UCSD-AML1 (cell line): Measurements from ENCODE around the gene C2orf66.

ENCODE experiments used
- DNase-seq: peaks from one replicate; lab custom pipeline; 2025; ENCODE audit not compliant: unreplicated experiment; lab: John Stamatoyannopoulos, UW

C2orf66 gene

DNA sequence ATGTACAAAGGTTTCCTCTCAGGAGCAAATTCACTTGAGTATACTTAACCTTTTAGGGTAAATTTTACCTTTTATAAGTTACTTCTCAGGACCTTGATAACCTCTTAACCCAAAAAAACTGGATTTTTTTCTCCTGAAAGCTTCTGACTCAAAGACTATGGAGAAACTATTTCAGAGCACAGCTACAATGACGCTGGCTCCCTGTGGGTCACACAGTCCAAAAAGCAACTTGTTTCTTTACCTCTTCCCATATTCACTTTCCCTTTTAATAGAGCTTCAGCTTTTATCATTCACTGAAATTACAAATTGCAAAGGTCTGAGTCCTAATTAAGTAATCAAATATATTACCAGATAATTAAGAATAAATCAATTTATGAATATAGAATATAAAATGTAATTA is 42.1 kb downstream of the C2orf66 start:
- no peak for DNase-seq

DNA sequence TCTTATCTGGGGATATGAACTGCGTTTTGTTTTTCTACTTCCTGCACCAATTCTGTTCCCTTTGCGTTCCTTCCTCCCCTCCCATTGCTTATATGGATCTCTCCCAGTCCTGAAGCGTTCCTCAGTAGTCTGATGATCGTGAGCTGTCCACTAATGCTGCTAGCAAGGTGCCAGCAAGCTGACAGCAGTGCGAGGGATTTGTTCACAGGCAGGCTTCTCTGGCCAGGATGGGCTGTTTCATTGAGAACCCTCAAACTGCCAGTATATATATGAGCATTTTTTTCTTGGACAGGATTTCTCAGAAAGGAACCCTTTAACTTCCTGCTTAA is 49.8 kb downstream of the C2orf66 start:
- no peak for DNase-seq

DNA sequence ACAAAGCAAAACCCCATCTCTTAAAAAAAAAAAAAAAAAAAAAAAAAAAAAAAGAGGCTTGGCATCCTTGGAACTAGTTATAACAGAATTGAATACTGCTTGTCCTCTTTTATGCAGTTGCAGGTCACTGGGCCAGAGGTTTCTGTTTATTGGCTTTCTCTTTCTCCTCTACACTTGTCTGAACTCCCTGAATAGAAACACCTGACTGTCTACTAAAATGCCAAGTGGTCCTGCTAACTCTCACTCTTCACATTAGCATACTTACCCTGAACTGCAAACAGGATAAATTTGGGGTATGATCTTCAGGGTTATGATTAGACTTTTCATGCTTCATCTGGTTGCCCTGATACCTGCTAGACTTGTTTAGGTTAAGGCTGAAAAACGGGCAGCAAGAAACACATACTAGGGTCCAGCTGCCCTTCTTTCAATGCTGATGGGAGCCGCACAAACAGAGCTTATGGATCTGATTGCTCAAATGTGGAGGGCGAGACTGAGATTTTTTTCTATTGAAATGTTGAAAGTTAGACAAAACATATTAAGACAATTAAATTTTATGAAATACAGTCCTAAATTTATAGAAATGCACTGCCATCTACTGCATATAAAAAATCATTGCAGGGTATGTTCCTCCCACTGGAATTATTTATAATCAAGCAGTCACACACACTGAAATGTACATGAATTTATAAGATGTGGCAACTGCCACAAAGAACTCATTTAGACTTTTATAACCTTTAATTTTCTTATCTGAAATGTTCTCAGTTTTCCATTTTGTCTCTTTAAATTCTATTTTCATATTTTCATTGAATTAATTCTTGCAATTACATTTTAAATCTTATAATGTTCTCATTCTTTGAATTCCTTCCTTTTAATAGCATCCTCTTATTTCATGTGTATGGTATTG is 50.4 kb downstream of the C2orf66 start:
- no peak for DNase-seq
